GM18870 (cell line): ENCODE measurements around the gene SGSM2.

ENCODE experiments used
- ATAC-seq: cut with Tn5 transposase; IDR thresholded peaks from one replicate; pipeline ENCODE4 v1.9.1; 2021; ENCODE audit warnings: moderate library complexity; ENCODE audit not compliant: unreplicated experiment

Gene SGSM2

DNA sequence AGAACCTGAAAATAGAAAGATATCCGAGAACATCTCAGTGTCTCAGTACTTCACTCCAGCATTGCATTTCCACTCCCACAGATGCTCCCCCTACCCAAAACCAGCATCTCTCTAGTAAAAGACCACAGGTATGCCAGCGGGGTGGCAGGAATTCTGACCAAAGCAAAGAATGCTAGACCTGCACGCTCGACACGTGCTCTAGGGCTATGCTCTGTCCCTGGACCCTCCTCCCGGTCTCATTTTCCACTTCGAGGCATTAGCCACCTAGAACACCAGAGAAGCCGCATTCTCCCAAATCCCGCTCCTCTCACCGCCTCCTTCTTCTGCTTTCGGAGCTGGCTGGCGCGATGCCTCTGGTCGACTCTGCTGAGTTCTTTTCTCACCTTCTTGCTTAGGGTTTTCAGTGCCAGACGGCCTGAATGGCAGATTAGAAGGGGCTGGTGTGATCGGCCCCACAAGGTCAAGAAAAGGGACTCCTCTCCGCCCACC is 1.5 kb upstream of the SGSM2 start:
- ATAC-seq, result no peak

DNA sequence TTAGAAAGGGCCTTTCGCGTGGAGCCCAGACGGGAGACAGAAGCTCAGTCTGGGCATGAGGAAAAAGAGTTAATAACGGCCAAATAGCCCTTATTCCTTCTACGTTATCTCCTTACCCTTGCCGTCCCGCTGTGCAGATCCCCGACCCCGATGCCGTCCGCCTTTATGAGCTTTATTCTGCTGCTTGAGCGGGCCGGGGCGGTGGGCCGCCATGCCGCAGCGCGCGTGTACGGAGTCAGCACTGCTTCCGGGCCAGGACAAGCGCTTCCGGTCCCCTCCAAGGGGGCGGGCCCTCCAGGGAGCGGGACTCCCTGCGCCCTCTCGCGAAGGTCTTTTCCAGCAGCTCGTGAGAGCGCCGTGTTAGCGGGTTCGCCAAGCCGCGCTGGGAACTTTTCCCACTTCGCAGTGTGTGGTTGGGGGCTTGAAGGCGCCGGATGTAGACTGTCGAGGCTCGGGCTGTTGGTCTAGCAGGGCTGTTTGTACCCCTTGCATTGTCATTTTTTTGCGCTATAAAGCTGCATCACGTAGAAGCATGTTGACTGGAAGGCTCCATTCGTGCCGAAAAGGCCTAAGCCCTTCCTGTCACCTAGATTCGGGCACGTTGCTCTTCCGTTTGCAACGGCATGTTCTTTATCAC is 968 bp upstream of the SGSM2 start, which contains the start of gene TSR1:
Gene TSR1 (minus strand): TSS at position 243 of the 637 bp plus-strand sequence. CDS start 30 bp downstream, at position 213.
- ATAC-seq, result peak; percentile 62

DNA sequence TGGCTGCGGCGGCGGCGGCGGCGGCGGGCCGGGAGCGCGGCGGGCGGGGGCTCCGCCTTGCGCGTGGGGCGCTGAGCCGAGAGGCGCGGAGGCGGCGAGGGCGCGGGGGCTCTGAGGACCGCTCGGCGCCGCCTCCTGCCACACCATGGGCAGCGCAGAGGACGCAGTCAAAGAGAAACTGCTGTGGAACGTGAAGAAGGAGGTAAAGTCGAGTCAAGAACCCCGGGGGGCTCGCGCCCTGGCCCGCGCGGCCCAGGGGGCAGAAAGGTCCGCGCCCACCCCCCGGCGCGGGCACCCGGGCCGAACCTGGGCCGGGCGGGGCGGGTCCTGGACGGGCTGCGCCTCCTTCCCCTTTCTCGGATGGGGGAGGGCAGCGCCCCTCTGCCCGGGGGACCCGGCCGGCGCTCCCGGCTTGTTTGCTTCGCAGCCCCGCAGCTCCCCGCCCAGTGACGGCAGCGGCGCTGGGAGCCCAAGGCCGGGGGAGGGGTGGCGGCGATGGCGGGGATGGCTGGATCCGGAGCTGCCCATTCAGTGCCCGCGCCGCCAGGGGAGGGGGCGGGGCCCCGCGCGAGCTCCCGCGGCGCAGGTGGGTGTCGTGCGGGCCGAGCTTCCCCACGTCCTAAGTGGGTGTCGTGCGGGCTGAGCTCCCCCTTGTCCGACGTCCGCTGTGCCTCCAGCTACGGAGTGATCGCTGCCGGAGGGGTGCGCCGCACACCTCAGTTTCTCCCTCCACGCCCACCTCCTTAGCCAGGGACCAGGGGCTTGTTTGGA is 428 bp downstream of the SGSM2 start:
- no peak for ATAC-seq

DNA sequence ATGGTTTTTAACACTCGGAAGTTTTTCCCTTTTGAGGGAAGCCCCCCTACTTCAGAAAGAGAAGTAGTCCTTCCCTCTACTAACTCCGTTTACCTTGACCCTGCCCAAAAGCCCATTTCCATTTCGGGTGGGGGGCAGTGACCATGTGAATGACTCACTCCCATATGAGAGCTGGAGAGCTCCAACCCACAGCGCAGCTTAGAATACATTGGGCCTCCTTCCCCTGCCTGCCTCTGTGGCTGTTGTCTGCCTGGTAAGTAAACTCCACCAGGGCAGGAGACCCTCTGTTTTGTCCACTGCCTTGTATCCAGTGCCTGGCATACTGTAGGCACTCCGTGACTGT is 985 bp downstream of the SGSM2 start:
- ATAC-seq, result no peak

DNA sequence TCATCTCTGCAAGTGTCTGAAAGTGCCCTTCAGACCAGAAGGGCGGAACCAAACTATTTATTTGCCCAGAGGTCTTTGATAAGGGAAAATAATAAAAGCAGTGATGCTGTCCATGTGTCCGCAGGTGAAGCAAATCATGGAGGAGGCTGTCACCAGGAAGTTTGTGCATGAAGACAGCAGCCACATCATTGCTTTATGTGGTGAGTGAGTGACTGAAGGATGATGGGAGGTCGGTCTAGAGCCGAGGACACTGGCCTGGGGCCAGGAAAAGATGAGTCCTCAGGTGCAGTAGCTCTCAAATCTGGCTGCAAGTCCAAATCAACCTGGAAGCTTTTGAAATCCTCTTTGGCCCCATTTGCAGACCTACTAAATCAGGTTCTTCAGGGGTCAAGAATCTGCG is 6.1 kb downstream of the SGSM2 start:
- no peak for ATAC-seq

DNA sequence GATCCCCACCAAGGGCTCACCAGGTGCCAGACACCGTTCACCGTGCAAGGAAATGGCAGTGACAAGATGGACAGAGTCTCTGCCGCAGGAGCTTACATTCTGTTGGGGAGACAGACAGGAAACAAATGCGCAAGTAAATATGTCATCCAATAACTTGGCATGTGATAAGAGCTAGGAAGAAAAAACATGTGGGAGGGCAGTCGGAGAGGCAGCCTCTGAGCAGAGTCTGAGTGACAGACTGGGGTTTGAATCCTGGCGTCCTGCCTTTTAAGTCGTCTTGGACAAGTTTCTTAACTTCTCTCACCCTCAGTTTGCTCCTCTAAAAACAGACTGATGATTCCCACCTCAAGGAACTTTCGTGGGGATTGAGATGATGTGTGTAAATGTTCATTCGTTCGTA is 7.2 kb downstream of the SGSM2 start:
- no peak for ATAC-seq

DNA sequence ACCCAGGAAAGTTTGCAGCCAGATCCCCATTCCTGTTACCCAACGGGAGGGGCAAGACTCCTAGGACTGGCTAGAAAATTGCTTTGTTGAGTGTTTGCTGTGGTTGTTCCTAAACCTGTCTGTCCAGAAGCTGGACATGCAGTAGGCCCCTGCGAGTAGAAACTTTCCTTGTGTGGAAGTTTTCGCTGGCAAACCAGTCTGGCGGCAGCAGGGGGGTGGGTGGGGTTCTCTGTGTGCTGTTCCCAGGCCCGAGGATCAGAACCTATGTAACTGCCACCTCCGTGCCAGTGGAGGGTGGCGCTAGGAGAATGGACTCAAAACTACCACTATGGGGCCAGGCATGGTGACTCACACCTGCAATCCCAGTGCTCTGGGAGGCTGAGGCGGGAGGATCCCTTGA is 9.2 kb downstream of the SGSM2 start:
- no peak for ATAC-seq

DNA sequence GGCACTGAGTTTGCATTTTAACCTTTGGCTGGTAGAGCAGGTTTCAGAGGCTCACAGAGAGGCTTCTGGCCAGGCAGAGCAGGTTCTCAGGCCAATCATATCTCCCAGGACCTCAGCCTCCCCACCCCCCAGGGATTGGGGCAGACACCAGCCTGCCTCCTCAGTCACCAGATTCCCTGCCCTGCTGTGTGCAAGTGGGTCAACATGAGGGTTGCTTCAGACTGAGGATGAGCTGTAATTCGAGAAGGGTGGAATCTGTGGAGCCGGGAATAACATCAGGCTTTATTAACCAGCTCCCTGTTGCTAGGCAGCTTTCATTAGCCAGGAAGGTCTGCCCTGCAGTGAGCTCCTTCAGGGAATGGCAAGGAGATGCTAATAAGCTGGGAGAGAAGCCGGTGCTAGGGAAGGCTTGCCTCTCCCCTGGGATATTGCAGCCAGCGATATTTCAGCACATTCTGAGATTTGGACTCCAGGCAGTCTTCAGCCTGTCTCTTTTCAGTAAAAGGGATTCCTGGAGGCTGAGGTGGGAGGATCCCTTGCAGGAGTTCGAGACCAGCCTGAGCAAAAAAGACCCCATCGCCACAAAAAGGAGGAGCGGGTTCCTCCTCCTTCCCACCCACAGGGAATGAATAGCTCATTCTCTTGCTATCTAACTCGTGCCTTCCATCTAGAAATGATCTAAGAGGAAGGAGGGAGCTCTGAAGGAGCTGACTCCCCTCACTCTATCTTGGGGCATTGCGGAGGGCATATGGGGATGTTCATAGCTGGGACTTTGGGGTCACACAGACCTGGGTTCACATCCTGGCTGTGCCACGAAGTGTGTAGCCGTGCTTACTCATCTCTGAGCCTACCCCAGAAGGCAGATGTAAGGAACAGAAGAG is 10.7 kb downstream of the SGSM2 start:
- ATAC-seq, result no peak

DNA sequence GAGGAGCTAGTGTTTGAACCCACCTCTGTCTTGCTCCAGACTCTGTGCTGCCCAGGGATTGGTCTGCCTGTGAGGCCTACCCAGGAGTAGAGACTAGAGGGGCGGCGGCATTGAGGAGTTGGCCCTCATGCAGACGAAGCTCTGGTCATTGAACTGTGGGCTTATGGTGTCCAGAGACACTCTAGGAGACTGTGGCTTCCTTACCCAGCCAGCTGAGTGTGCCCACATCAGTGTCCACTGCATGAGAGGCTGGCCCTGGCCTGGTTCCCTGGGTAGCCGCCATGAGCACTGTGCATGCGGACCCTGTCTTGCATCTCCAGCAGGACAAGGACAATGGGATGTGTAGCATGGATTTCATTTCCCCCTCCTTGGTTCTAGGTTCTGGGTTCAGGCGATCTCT is 14.0 kb downstream of the SGSM2 start:
- ATAC-seq, result no peak

DNA sequence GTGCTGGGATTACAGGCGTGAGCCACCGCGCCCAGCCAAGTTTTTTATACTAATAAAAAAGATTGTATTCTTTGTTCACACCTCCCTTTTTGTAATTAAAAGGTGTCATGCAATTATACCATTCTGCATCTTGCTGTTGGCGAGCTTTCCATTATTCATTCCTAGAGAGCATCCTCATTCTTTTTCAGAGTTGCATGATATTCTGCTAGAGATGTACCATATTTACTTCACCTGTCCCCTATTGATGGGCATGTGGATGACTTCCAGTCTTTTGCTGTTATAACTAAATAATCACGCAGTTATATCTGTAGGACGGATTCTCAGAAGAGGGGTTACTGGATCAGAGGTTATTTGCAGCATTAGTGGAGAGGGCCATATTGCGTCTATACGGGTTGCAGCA is 17.0 kb downstream of the SGSM2 start:
- no peak for ATAC-seq

DNA sequence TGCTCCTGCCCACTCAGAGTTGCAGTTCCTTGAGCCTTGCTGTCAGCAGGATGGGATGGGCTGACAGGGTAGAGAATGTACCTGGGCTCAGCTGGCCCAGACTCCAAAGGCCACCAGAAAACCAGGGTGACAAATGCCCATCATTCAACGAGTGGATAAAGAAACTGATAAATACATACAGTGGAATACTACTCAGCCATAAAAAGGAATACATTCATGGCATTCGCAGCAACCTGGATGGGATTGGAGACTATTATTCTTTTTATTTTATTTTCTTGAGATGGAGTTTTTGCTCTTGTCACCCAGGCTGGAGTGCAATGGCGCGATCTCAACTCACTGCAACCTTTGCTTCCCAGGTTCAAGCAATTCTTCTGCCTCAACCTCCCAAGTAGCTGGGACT is 19.9 kb downstream of the SGSM2 start:
- no peak for ATAC-seq

DNA sequence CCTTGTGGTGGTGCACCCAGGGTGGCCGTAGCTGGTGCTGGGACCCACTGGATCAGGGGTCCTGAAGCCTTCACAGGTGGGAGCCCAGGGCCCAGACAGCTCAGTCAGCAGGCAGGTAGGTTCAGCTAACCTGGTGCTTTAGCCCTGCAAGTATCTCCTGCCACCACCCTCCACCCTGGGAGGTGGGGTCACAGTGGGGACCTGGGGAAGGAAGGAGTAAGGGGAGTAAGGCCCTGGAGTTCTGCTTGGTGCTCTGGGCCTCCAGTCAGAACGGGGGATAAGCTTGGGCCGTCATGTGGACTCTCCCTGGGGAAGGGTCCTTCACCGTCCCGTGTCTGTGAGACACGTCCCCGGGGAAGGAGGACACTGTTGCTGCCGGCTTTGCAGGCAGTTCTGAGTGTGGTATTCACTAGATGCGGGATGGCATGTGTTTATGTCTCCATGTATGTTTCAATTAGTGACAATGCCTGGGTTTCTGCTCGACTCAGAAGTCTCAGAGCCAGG is 20.7 kb downstream of the SGSM2 start:
- ATAC-seq, result no peak

DNA sequence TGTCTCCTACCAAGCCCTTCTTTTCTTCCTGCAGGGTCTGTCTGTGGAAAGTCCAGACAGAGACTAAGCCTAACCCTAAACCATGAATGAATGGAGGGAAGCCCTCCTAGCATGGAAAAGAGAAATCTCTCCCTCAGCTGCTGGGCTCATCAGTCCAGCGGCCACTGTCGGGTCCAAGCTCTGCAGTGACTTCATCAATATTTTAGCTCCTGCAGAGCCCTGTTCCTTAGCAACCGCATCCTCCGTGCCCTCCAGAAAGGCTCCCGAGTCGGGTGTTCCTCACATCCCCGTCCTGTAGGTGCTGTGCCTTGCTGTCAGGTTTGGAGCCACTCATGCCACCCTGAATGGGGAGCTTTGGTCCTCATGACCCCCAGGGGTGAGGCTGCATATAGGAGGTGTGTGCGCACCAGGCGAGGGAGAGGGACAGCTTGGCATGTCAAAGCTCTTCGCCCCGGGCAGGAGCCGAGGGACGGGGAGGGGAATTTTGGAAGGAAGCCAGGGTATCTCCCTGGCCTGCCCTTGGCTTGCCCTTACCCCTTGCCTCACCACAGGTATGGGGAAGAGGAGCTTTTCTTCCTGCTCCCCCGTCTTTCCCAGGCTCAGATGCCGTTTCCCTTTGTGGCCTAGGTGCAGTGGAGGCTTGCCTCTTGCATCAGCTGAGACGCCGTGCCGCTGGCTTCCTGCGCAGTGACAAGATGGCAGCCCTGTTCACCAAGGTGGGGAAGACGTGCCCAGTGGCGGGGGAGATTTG is 23.9 kb downstream of the SGSM2 start:
- no peak for ATAC-seq

DNA sequence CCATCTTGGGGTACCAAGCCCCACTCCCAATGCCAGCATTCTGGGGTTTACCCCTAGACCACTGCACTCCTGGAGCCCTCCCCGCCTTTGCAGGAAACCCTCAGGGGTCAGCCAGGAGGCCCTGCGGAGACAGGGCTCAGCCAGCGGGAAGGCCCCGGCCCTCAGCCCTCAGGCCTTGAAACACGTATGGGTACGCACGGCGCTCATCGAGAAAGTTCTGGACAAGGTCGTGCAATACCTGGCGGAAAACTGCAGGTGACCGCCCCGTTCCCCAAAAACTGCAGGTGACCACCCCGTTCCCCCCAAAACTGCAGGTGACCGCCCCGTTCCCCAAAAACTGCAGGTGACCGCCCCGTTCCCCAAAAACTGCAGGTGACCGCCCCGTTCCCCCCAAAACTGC is 24.7 kb downstream of the SGSM2 start:
- ATAC-seq, result no peak

DNA sequence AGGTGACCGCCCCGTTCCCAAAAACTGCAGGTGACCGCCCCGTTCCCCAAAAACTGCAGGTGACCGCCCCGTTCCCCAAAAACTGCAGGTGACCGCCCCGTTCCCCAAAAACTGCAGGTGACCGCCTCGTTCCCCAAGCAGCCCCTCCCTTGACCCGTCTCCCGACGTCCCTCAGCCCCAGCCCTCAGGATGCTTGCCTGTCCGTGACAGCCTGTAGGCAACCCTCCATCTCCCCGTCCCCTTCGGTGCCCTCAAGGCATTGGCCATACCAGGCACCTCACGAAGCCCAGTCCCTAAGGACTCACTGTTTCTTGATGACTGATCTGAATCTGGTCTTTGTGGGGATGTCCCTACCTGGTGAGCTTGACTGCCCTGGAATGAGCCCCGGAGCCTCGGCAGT is 25.1 kb downstream of the SGSM2 start:
- no peak for ATAC-seq

DNA sequence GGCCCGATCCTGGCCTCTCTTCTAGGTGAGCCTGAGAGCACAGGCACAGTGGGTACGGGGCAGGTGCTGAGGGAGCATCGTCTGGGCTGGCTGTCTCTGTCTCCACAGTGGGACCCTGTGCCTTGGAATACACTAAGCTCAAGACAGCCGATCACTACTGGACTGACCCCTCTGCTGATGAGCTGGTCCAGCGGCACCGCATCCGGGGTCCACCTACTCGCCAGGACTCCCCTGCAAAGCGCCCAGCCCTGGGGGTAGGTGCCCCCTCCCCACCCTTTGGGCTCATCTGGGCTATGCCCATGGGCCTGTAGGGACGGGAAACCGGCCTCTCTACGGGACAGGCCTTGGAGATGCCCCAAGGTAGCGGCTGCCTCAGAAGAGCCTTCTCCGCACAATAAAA is 25.6 kb downstream of the SGSM2 start:
- no peak for ATAC-seq

DNA sequence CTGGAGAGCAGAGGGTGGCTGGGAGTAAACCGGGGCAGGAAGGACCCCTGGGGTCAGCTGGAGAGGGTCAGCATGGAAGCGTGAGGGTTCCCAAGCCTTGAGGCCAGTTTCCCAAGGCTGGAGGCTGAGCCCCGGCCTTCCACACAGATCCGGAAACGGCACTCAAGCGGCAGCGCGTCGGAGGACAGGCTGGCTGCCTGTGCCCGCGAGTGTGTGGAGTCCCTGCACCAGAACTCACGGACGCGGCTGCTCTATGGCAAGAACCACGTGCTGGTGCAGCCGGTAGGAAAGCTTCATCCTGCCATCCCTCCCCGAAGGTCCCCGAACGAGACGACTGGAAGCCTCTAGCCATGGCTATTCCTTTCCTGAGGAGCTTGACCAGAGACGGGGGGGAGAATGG is 26.0 kb downstream of the SGSM2 start:
- ATAC-seq, result no peak

DNA sequence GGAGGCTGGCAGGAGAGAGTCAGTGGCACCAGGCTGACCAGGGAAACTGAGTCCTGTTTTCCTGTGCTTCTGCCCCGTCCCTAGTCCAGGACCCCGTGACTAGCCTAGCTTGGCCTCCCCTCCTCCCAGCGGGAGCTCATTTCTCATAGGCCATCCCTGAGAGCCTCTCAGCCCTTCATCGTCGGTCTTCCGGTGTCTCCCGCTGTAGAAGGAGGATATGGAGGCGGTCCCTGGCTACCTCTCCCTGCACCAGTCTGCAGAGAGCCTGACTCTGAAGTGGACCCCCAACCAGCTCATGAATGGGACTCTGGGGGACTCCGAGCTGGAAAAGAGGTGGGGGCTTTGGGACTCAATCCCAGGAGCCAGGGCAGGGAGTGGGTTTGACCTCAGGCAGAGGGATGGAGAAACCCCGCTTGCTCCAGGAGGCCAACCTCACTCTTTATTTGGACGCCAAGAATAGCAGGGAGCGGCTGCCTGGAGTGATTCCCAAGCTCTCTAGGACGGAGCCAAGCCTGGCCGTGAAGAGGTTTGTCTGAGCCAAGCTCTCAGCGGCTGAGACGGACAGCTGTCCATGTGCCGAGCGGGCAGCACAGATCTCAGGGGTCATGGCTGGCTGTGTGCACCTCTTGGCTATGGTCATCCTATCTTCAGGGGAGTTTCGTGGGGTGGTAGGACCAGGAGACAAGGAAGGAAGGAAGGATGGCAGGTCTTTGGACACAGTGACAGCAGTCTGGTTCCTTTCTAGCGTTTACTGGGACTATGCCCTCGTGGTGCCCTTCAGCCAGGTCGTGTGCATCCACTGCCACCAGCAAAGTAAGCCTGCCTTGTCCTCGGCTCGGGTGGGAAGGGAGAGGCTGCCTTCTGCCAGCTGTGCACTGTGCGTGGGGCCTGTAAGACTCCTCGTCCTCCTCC is 26.8 kb downstream of the SGSM2 start:
- no peak for ATAC-seq

DNA sequence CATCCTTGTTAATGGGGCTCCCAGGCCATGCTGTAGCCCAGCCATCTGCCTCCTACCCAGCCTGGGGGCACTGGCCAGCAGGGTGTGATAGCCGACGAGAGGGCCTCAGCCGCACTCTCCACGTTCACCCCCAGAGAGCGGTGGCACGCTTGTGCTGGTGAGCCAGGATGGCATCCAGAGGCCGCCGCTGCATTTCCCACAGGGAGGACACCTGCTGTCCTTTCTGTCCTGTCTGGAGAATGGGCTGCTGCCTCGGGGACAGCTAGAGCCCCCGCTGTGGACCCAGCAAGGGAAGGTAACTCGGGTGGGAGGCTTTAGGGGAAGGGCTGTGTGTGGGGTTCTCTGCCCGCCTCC is 27.4 kb downstream of the SGSM2 start:
- no peak for ATAC-seq

DNA sequence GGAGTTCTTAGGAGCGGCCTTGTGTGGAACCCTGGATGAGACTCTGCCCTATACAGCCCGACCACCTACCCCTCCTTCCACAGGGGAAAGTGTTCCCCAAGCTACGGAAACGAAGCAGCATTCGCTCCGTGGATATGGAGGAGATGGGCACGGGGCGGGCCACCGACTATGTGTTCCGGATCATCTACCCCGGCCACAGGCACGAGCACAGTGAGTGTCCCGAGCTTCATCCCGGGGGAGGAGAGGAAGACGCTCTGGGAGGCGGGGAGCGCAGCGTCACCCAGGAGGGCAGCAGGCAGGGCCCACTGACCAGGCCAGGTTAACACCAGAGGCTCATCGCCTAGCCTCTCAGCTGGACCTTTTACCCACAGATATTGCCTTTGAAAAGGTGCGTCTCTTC is 27.8 kb downstream of the SGSM2 start:
- no peak for ATAC-seq
